DMS 273 (cell line): ENCODE measurements around the gene MLLT10.

Experiments
- DNase-seq: peaks from one replicate; lab custom pipeline; 2025; ENCODE audit not compliant: unreplicated experiment; lab: John Stamatoyannopoulos, UW

Gene MLLT10

DNA sequence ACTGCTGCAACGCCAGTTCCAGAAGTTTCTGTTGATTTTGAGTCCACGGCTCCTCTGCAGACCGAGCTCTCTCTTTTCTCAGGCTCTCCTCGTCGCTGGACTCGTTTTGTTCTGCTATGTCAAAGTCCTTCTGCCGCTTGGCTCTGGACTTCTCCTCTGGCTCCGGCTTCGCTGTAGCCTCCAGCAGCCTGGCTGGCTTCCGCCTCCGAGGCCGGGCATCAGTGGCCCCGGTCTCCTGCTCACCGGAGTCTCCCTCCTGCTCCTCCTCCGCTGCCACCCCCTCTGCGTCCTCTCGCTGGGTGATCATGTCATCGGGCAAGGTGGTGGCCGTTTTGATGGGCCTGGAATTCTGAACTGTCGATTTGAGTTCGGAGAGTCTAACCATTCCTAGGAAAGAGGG, 225.2 kb downstream of the MLLT10 start:
- DNase-seq, result no peak

- DNase-seq, result no peak
These were observed 226.3 kb downstream of the MLLT10 start for GRCh38 chr10:21760332-21760731.

DNA sequence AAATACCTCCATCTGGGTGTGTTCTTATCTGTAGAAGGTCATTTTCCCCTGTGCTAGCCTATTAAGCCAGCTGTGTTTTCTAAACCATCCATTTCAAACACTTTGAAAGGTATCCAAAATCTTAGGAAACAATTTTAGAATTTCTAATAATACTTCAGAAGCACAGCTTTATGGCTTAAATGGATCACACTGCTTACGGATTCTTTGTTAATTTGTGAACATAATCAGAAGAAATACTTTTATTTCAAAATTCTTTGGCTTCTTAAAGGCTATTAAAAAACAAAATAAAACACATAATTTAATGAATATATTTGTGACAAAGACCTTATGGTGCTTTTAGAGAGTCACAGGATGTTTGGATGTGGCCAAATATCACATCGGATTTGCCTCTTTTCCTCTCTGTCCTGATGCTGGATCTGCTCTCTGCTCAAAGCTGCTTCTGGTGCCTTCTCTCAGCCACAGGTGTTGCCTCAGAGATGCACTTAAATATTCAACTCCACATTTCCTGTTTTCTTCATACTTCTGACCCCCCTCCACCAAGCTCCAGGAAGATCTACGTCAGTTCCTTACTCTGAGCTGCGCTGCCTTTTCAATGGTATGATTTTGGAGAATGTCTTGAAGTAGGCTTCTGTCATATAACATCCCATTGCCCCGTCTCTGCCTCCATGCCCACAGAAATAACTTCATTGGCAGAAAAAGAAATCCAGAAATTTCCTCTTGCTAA, 230.6 kb downstream of the MLLT10 start:
- no peak for DNase-seq

- DNase-seq, result no peak
These were observed 235.0 kb downstream of the MLLT10 start for GRCh38 chr10:21769041-21769440.

DNA sequence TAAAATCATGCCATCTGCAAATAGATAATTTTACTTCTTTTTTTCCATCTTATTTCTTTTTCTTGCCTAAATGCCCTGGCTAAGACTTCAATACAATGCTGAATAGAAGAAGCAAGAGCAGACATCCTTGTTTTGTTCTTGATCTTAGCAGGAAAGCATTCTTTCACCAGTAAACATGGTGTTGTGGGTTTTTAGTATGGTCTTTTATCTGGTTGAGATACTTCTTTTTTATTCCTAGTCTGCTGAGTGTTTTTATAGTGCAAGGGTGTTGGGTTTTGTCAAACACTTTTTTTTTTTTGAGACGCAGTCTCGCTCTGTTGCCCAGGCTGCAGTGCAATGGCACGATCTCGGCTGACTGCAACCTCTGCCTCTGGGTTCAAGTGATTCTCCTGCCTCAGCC, 237.2 kb downstream of the MLLT10 start:
- DNase-seq, result no peak

DNA sequence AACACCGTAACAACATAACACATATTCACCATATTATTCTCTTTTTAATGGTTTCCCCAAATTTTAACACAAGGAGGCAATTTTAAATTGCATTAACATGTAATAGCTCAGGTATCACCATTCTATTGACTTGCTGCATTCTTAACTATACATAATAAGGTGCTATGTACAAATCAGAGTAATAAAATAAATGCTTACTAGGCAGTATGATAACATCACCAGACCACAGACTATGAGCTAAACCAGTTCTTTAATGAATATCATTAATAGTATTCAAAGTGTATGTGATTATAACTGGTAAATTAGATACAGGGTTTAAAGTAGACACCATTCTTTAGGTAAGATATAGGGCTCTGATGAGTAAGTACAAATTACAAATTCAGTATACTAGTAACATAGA, 242.9 kb downstream of the MLLT10 start:
- DNase-seq, result no peak

DNA sequence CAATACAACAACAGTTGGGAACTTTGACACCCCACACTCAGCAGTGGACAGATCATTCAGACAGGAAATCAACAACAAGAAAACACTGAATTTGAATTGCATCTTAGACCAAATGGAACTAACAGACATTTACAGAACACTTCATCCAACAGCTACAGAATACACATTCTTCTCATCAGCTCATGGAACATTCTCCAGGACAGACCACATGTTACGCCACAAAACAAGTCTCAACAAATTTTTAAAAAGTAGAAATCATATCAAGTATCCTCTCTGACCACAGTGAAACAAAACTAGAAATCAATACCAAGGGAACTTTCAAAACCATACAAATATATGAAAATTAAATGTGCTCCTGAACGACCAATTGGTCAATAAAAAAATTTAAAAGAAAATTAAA, 257.2 kb downstream of the MLLT10 start:
- no peak for DNase-seq
